Natural killer cell (primary cell): ENCODE measurements around the gene C8B. TPM values are rescaled to one million over a fixed set of nuclear protein-coding genes. Genes with fewer than 3 reads are reported as not detected.

Experiments
- ATAC-seq, 3 donors: fragments of 150-1000 bp in 2 of 3; fragments of 200-7000 bp in 1 of 3; cut with Tn5 transposase; 1 replicate in 1 of 3; 2 replicates in 2 of 3; pipeline ENCODE4 v1.10.0; 2021; ENCODE audit warnings: mild to moderate bottlenecking in 2 of 3, moderate library complexity in 2 of 3
- DNase-seq, 2 donors: peaks; one replicate each; pipeline versions ENCODE4 v3.0.0 to v3.0.0-alpha.2; 2013 to 2021; ENCODE audit warnings: mixed read lengths in 1 of 2
- H3K27ac ChIP-seq: one replicate; pipeline ENCODE4 v1.5.1; 2013; ENCODE audit warnings: mild to moderate bottlenecking, low read length
- H3K27me3 ChIP-seq: one replicate; pipeline ENCODE4 v1.6.1; 2013; ENCODE audit warnings: low read length; ENCODE audit not compliant: control insufficient read depth, insufficient read depth
- H3K36me3 ChIP-seq: one replicate; pipeline ENCODE4 v1.6.1; 2013; ENCODE audit warnings: low read length; ENCODE audit not compliant: control insufficient read depth, insufficient read depth
- H3K4me1 ChIP-seq: one replicate; pipeline ENCODE4 v1.6.1; 2013; ENCODE audit warnings: low read length; ENCODE audit not compliant: control insufficient read depth, insufficient read depth
- H3K4me3 ChIP-seq: one replicate; pipeline ENCODE4 v1.5.1; 2013; ENCODE audit warnings: low read length
- H3K9me3 ChIP-seq: one replicate; pipeline ENCODE4 v1.6.1; 2013; ENCODE audit warnings: low read length; ENCODE audit not compliant: control insufficient read depth, insufficient read depth
- H3K27ac Mint-ChIP-seq, 2 donors: one replicate each; pipeline ENCODE4 v1.8.0; 2022; ENCODE audit warnings: mild to moderate bottlenecking in 2 of 2, mixed read lengths in 2 of 2, moderate library complexity in 1 of 2
- H3K27me3 Mint-ChIP-seq, 2 donors: one replicate each; pipeline ENCODE4 v1.8.0; 2022; ENCODE audit warnings: low read depth in 2 of 2, mixed read lengths in 2 of 2
- H3K36me3 Mint-ChIP-seq: one replicate; pipeline ENCODE4 v1.8.0; 2022; ENCODE audit warnings: mixed read lengths
- H3K4me1 Mint-ChIP-seq, 2 donors: one replicate each; pipeline ENCODE4 v1.8.0; 2022; ENCODE audit warnings: mixed read lengths in 2 of 2
- H3K4me3 Mint-ChIP-seq: one replicate; pipeline ENCODE4 v1.8.0; 2022; ENCODE audit warnings: mild to moderate bottlenecking, moderate library complexity, mixed read lengths
- H3K9me3 Mint-ChIP-seq, 2 donors: one replicate each; pipeline ENCODE4 v1.8.0; 2022; ENCODE audit warnings: mixed read lengths in 2 of 2
- CTCF ChIP-seq: fragments of 200-600 bp; IDR thresholded peaks from one replicate; pipeline ENCODE4 v1.8.0; 2022; ENCODE audit warnings: antibody characterized with exemption
- WGBS: methylation state at CpG from one replicate; pipeline ENCODE4 v1.1.7; 2013; ENCODE audit warnings: missing lambda C conversion rate; ENCODE audit not compliant: insufficient coverage; 5-methylcytosine and 5-hydroxymethylcytosine counted together
- intact Hi-C: fragments of 100-400 bp; cut with micrococcal nuclease; formaldehyde crosslinking; loops from one replicate; pipeline ENCODE4 v1.14.2; 2022
- total RNA-seq, 4 donors: library from RNA; stranded (reverse); fragments of 120-200 nt in 1 of 4; gene quantifications; one replicate each; pipeline versions ENCODE4 v1.2.3 to v1.2.4, GENCODE V29; 2013 to 2022

C8B gene
- total RNA-seq, 3 donors from 2014 or later (not counting 1 experiment from before 2014, with no cell fraction given), result not detected

GRCh38 chr1:56894014-56894413, 71.8 kb downstream of the C8B start:
- H3K36me3 Mint-ChIP-seq, result no peaks in the 10 kb centered on the region
- no peaks in the 10 kb centered on the region for H3K4me1 Mint-ChIP-seq
- H3K27me3 ChIP-seq, result no peaks in the 10 kb centered on the region
- H3K4me1 ChIP-seq, result no peaks in the 10 kb centered on the region
- no peak overlapping the region for H3K27ac ChIP-seq
- no peak overlapping the region for H3K4me3 ChIP-seq
- no peak for DNase-seq
- H3K4me3 Mint-ChIP-seq, result no peak overlapping the region
- H3K27ac Mint-ChIP-seq, result no peak overlapping the region
- H3K36me3 ChIP-seq, result no peaks in the 10 kb centered on the region
- no peak for ATAC-seq
- TF ChIP-seq CTCF, result no peak
- H3K9me3 ChIP-seq, result no peaks in the 10 kb centered on the region
- peaks cover 0 to 4% of the 10 kb centered on the region in 2 donors for H3K27me3 Mint-ChIP-seq
- H3K9me3 Mint-ChIP-seq, result no peaks in the 10 kb centered on the region
- intact Hi-C loops, result no loop called here

DNA sequence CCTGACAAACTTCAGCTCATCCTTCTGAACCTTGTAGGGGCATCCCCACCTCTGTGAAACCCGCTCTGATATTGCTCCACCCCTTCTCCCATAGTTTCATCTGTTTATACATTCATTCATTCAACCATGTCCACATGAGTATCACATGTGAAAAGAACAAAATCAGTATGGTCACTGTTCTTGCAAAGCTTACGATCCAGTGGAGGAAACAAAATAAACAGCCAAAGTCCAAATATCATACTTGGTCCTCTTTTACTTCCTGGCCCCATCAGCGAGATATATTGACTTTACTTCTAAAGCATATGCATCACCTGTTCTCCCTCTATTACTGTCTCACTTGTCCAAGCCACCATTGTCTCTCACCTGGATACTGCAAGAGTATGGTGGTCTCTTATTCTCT, 75.6 kb downstream of the C8B start:
- Histone ChIP-seq H3K4me3 (no peak overlapping the region), H3K27ac (no peak overlapping the region), H3K9me3 (no peaks in the 10 kb centered on the region), H3K27me3 (no peaks in the 10 kb centered on the region), H3K36me3 (no peaks in the 10 kb centered on the region), H3K4me1 (no peaks in the 10 kb centered on the region)
- peaks cover 0 to 4% of the 10 kb centered on the region in 2 donors for H3K27me3 Mint-ChIP-seq
- H3K4me1 Mint-ChIP-seq, result no peaks in the 10 kb centered on the region
- no peak overlapping the region for H3K27ac Mint-ChIP-seq
- DNase-seq, result no peak
- H3K36me3 Mint-ChIP-seq, result no peaks in the 10 kb centered on the region
- TF ChIP-seq CTCF, result no peak
- intact Hi-C loops, result no loop called here
- H3K9me3 Mint-ChIP-seq, result no peaks in the 10 kb centered on the region
- no peak for ATAC-seq
- no peak overlapping the region for H3K4me3 Mint-ChIP-seq
- 88% methylated on average over 3 of the region's 3 CpGs for WGBS

DNA sequence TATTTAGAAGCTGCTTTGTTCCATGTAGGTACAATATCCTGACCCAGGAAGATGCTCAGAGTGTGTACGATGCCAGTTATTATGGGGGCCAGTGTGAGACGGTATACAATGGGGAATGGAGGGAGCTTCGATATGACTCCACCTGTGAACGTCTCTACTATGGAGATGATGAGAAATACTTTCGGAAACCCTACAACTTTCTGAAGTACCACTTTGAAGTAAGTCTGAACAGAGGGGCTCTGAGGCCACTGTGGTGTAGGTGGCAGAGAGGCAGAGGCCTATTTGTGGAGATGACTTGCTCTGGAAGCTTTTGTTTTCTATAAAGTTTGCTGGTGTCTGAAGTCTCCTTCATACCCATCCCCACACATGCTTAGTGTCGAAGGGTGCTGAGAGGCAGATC, 84.4 kb downstream of the C8B start:
- ATAC-seq (no peak), DNase-seq (no peak)
- no peak overlapping the region for H3K27ac ChIP-seq
- no peak overlapping the region for H3K4me3 ChIP-seq
- H3K36me3 ChIP-seq, result no peaks in the 10 kb centered on the region
- 93% methylated on average over 5 of the region's 6 CpGs for WGBS
- Mint-ChIP-seq H3K4me1 (peaks cover 20 to 25% of the 10 kb centered on the region in 2 donors), H3K27ac (no peak overlapping the region), H3K36me3 (no peaks in the 10 kb centered on the region), H3K9me3 (no peaks in the 10 kb centered on the region), H3K27me3 (peaks cover 0 to 4% of the 10 kb centered on the region in 2 donors), H3K4me3 (no peak overlapping the region)
- no peaks in the 10 kb centered on the region for H3K27me3 ChIP-seq
- no peaks in the 10 kb centered on the region for H3K9me3 ChIP-seq
- H3K4me1 ChIP-seq, result peaks cover 9% of the 10 kb centered on the region
- TF ChIP-seq CTCF, result no peak
- intact Hi-C loops, result no loop called here

- Mint-ChIP-seq H3K36me3 (no peaks in the 10 kb centered on the region), H3K9me3 (no peaks in the 10 kb centered on the region), H3K27me3 (peaks cover 0 to 6% of the 10 kb centered on the region in 2 donors), H3K4me1 (peaks cover 24 to 30% of the 10 kb centered on the region in 2 donors), H3K4me3 (no peak overlapping the region), H3K27ac (no peak overlapping the region)
- TF ChIP-seq CTCF, result no peak
- ATAC-seq (no peak), DNase-seq (no peak)
- Histone ChIP-seq H3K4me1 (peaks cover 9% of the 10 kb centered on the region), H3K27ac (no peak overlapping the region), H3K9me3 (no peaks in the 10 kb centered on the region), H3K27me3 (no peaks in the 10 kb centered on the region), H3K36me3 (no peaks in the 10 kb centered on the region), H3K4me3 (no peak overlapping the region)
- 80% methylated on average over 1 of the region's 1 CpG for WGBS
- intact Hi-C loops, result no loop called here
Observed at GRCh38 chr1:56880774-56881173, 85.0 kb downstream of the C8B start.

Other genes starting within 250 kb of the C8B start
- not detected for gene FYB2, start 146.6 kb downstream of the C8B start, total RNA-seq
- not detected for gene C8A, start 111.2 kb downstream of the C8B start, total RNA-seq